ENCODE data around the gene ATL2. TPM values are rescaled to one million over a fixed set of nuclear protein-coding genes. Genes with fewer than 3 reads are reported as not detected.

ATL2 gene
- total and polyA plus RNA-seq, 2 donors (not counting 3 experiments of a cell fraction or from before 2014, with no cell fraction given) = 23.9 to 45.5 TPM

GRCh38 chr2:38400513-38400912 lies 23.4 kb upstream of the ATL2 start:
- Histone ChIP-seq H3K27me3 (ENCODE audit: control insufficient read depth in 2 of 2, insufficient read depth in 2 of 2, low read length in 2 of 2) (no peaks in the 10 kb centered on the region), H3K4me3 (replicated peaks in 1 of 3; ENCODE audit: insufficient read depth in 1 of 3, low read depth in 1 of 3, low read length in 3 of 3) (no peak overlapping the region), H3K4me1 (ENCODE audit: control insufficient read depth, extremely low read depth, insufficient read depth, low read length) (no peaks in the 10 kb centered on the region), H3K9ac (replicated peaks; ENCODE audit: extremely low read depth, insufficient read depth, low read length) (no peak overlapping the region), H3K9me1 (replicated peaks; ENCODE audit: control insufficient read depth, extremely low read depth, insufficient read depth, low read length) (no peaks in the 10 kb centered on the region), H3K36me3 (ENCODE audit: control insufficient read depth in 2 of 2, extremely low read depth in 1 of 2, insufficient read depth in 2 of 2, low read length in 2 of 2) (no peaks in the 10 kb centered on the region), H3K9me3 (replicated peaks; ENCODE audit: control insufficient read depth, insufficient read depth, low read length) (no peaks in the 10 kb centered on the region), H3K79me2 (ENCODE audit: control insufficient read depth, insufficient read depth, low read length) (no peaks in the 10 kb centered on the region), H3K27ac (ENCODE audit: insufficient read depth, low read depth, low read length) (no peak overlapping the region), H2AFZ (ENCODE audit: low read depth, low read length) (no peak overlapping the region), H3K4me2 (ENCODE audit: insufficient read depth, low read length) (no peak overlapping the region), H4K20me1 (replicated peaks; ENCODE audit: control insufficient read depth, extremely low read depth, insufficient read depth, low read length) (no peaks in the 10 kb centered on the region)
- intact Hi-C loops (cut with micrococcal nuclease) (no loop called here), dilution Hi-C loops (cut with MboI; ENCODE audit: extremely low pct_ligation_motif_present, low sequenced_read_pairs) (no loop called here)
- FAIRE-seq = no peak
- no peak for DNase-seq (ENCODE audit: low read depth, low spot score)
- BruUV-seq (replicated peaks) = no TSS peak
- CTCF ChIA-PET = no interaction called here
- POLR2A ChIA-PET = no interaction called here
- no peak for TF ChIP-seq POLR2AphosphoS5 (IDR thresholded peaks at IDR 0.05; ENCODE audit: insufficient read depth, low read depth, low read length)
- TF ChIP-seq FOS (IDR thresholded peaks at IDR 0.05; ENCODE audit: borderline replicate concordance, insufficient read depth, low read length) = no peak
- no peak for TF ChIP-seq CTCF (IDR thresholded peaks at IDR 0.05; ENCODE audit: extremely low read depth in 1 of 2, insufficient read depth in 1 of 2, low read depth in 1 of 2, low read length in 2 of 2)
- TF ChIP-seq JUN (IDR thresholded peaks at IDR 0.05; ENCODE audit: borderline replicate concordance, insufficient read depth, insufficient read length, low read depth) = no peak
- no peak for TF ChIP-seq EZH2 (IDR thresholded peaks at IDR 0.05; ENCODE audit: borderline replicate concordance, low read depth, low read length, severe bottlenecking)
- TF ChIP-seq GATA2 (IDR thresholded peaks at IDR 0.05; ENCODE audit: insufficient read depth, insufficient read length, low read depth, low read length) = no peak
- no peak for TF ChIP-seq MAX (IDR thresholded peaks at IDR 0.05; ENCODE audit: insufficient read depth, insufficient read length)
